ENCODE measurements around the gene BLOC1S6.

- TF ChIP-seq POLR2A (IDR thresholded peaks at IDR 0.05; ENCODE audit: low read depth, low read length) (no peak), POLR2AphosphoS5 (IDR thresholded peaks at IDR 0.05; ENCODE audit: low read depth, low read length) (no peak)
Observed at GRCh38 chr15:45588219-45588875, 1.2 kb downstream of the BLOC1S6 start.
